Body of pancreas (tissue), 4 donors: Measurements from ENCODE around the gene AMACR.

Source experiments
- CTCF ChIP-seq, 7 experiments: fragments of 450-650 bp in 4 of 7; fragments of 200-600 bp in 3 of 7; sonication (generic) in 3 of 7; IDR thresholded peaks; one replicate each; pipeline ENCODE4 v1.5.1; 2016 to 2019; ENCODE audit warnings: antibody characterized with exemption in 7 of 7
- POLR2A ChIP-seq, 3 donors: fragments of 450-650 bp; IDR thresholded peaks; one replicate each; pipeline ENCODE4 v1.6.1; 2016; ENCODE audit warnings: antibody characterized with exemption in 3 of 3, mild to moderate bottlenecking in 2 of 3

- TF ChIP-seq CTCF (IDR thresholded peaks at IDR 0.05) (no peak), POLR2A (IDR thresholded peaks at IDR 0.05) (no peak)
These were observed 68.1 kb downstream of the AMACR start for GRCh38 chr5:33939556-33940262.
